H1 (cell line): Measurements from ENCODE around the gene AATK.

Experiments used
- BRCA1 ChIP-seq: IDR thresholded peaks from 2 replicates; pipeline ENCODE4 v1.6.1; 2012; ENCODE audit warnings: low read depth, low read length, improper control_type of control experiment
- CHD2 ChIP-seq: IDR thresholded peaks from 2 replicates; pipeline ENCODE4 v1.6.1; 2012; ENCODE audit warnings: low read length, improper control_type of control experiment
- FOSL1 ChIP-seq: IDR thresholded peaks from 2 replicates; pipeline ENCODE4 v1.6.1; 2011; ENCODE audit warnings: mild to moderate bottlenecking, low read depth, low read length, moderate library complexity; ENCODE audit not compliant: insufficient read depth
- GABPA ChIP-seq: IDR thresholded peaks from 2 replicates; pipeline ENCODE4 v1.6.1; 2011; ENCODE audit warnings: mild to moderate bottlenecking, low read length, moderate library complexity, borderline replicate concordance; ENCODE audit not compliant: insufficient read depth
- POLR2A ChIP-seq, 2 experiments: IDR thresholded peaks; 1 replicate in 1 of 2; 2 replicates in 1 of 2; pipeline ENCODE4 v1.6.1; 2011; ENCODE audit warnings: low read depth in 2 of 2, low read length in 2 of 2, mild to moderate bottlenecking in 2 of 2; ENCODE audit errors: control extremely low read depth in 1 of 2
- POLR2AphosphoS5 ChIP-seq: IDR thresholded peaks from 2 replicates; pipeline ENCODE4 v1.6.1; 2011; ENCODE audit warnings: low read depth, low read length
- RAD21 ChIP-seq, 2 experiments: IDR thresholded peaks in 1 of 2; conservative IDR thresholded peaks in 1 of 2; 2 replicates each; pipeline ENCODE4 v1.6.1; 2011; ENCODE audit warnings: low read depth in 2 of 2, low read length in 2 of 2, improper control_type of control experiment in 1 of 2, inconsistent platforms in 1 of 2, mild to moderate bottlenecking in 1 of 2, moderate library complexity in 1 of 2
- TCF12 ChIP-seq: IDR thresholded peaks from 2 replicates; pipeline ENCODE4 v1.6.1; 2011; ENCODE audit warnings: low read depth, mild to moderate bottlenecking, low read length
- TF ChIP-seq, protein P1 (sequence below): IDR thresholded peaks from 2 replicates; pipeline ENCODE4 v1.6.1; 2011; ENCODE audit warnings: low read length, improper control_type of control experiment

DNA sequence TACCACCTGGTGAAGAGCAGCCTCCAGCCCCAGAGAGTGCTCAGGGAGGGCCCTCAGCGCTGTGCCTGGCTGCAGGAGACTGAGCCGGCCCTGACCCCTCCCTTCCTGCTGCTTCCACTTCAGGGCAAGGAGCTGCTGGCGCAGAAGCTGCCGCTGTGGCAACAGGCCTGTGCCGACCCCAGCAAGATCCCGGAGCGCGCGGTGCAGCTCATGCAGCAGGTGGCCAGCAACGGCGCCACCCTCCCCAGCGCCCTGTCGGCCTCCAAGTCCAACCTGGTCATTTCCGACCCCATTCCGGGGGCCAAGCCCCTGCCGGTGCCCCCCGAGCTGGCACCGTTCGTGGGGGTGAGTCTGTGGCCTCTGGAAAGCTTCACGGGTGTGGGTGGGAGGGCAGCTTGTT lies 62.6 kb downstream of the AATK start:
- TF ChIP-seq CHD2 (no peak), FOSL1 (no peak), POLR2A (IDR thresholded peaks at IDR 0.05; ENCODE audit: control extremely low read depth in 1 of 2, low read depth in 2 of 2, low read length in 2 of 2) (no peak), GABPA (no peak), RAD21 (IDR thresholded peaks at IDR 0.05 in 1 of 2, conservative IDR thresholded peaks at IDR 0.05 in 1 of 2; ENCODE audit: low read depth in 2 of 2, low read length in 2 of 2) (no peak), POLR2AphosphoS5 (no peak), BRCA1 (no peak), TCF12 (no peak)
- TF ChIP-seq, protein P1, sequence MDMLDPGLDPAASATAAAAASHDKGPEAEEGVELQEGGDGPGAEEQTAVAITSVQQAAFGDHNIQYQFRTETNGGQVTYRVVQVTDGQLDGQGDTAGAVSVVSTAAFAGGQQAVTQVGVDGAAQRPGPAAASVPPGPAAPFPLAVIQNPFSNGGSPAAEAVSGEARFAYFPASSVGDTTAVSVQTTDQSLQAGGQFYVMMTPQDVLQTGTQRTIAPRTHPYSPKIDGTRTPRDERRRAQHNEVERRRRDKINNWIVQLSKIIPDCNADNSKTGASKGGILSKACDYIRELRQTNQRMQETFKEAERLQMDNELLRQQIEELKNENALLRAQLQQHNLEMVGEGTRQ: no peak
